HepG2 (cell line): ENCODE measurements around the gene YPEL3. TPM values are rescaled to one million over a fixed set of nuclear protein-coding genes. Genes with fewer than 3 reads are reported as not detected.
A peak's percentile ranks its signal among the peaks of the same experiment; 100 is the strongest.

ENCODE experiments used
- CHD4 ChIP-seq: fragments of 200-600 bp; sonication (generic); IDR thresholded peaks from 2 replicates; pipeline ENCODE4 v1.7.0; 2017; ENCODE audit warnings: mild to moderate bottlenecking, low read length, borderline replicate concordance
- ETV5 ChIP-seq: IDR thresholded peaks from 2 replicates; pipeline ENCODE4 v1.6.1; 2018; ENCODE audit warnings: missing biosample characterization, missing genetic modification reagents, inconsistent platforms, borderline replicate concordance
- IKZF4 ChIP-seq: sonication (generic); formaldehyde crosslinking; IDR thresholded peaks from 2 replicates; pipeline ENCODE4 v1.5.1; 2020; ENCODE audit warnings: borderline replicate concordance, mild to moderate bottlenecking, low read depth, missing genetic modification reagents; ENCODE audit errors: not compliant biosample characterization
- KAT7 ChIP-seq: IDR thresholded peaks from 2 replicates; pipeline ENCODE4 v1.6.1; 2018; ENCODE audit warnings: borderline replicate concordance, missing compliant biosample characterization
- KDM2A ChIP-seq: sonication (generic); formaldehyde crosslinking; IDR thresholded peaks from 2 replicates; pipeline ENCODE4 v1.4.0; 2020; ENCODE audit warnings: low read depth, missing genetic modification reagents, borderline replicate concordance
- KLF13 ChIP-seq: sonication (generic); formaldehyde crosslinking; IDR thresholded peaks from 2 replicates; pipeline ENCODE4 v1.4.0; 2020; ENCODE audit warnings: mild to moderate bottlenecking, missing genetic modification reagents
- LCORL ChIP-seq, 2 experiments: fragments of 450-650 bp in 1 of 2; sonication (generic) in 1 of 2; formaldehyde crosslinking in 1 of 2; IDR thresholded peaks; 2 replicates each; pipeline versions ENCODE4 v1.5.0 to v1.6.1; 2017 to 2020; ENCODE audit warnings: antibody characterized with exemption in 1 of 2, missing genetic modification reagents in 1 of 2
- MAFG ChIP-seq: sonication (generic); formaldehyde crosslinking; IDR thresholded peaks from 2 replicates; pipeline ENCODE4 v1.5.1; 2020; ENCODE audit warnings: mild to moderate bottlenecking, missing genetic modification reagents
- MAFK ChIP-seq, 2 experiments: IDR thresholded peaks in 1 of 2; conservative IDR thresholded peaks in 1 of 2; 2 replicates each; pipeline ENCODE4 v1.6.1; 2011; ENCODE audit warnings: improper control_type of control experiment in 2 of 2, low read length in 2 of 2
- MBD4 ChIP-seq: IDR thresholded peaks from 2 replicates; pipeline ENCODE4 v1.6.1; 2012; ENCODE audit warnings: low read length, inconsistent platforms, borderline replicate concordance
- MIXL1 ChIP-seq: IDR thresholded peaks from 2 replicates; pipeline ENCODE4 v1.6.1; 2016
- NFE2L2 ChIP-seq: fragments of 150-350 bp; IDR thresholded peaks from 2 replicates; pipeline ENCODE4 v1.6.1; 2014; ENCODE audit warnings: low read length
- NR2C2 ChIP-seq: sonication (generic); formaldehyde crosslinking; IDR thresholded peaks from 2 replicates; pipeline ENCODE4 v1.4.0; 2020; ENCODE audit warnings: missing genetic modification reagents, mild to moderate bottlenecking, moderate library complexity, borderline replicate concordance
- NR2F6 ChIP-seq, 2 experiments: IDR thresholded peaks; 2 replicates each; pipeline ENCODE4 v1.6.1; 2016; ENCODE audit warnings: antibody characterized with exemption in 1 of 2, mild to moderate bottlenecking in 1 of 2
- PITX1 ChIP-seq: sonication (generic); formaldehyde crosslinking; IDR thresholded peaks from 2 replicates; pipeline ENCODE4 v1.5.1; 2020; ENCODE audit warnings: mild to moderate bottlenecking, missing genetic modification reagents
- SETDB1 ChIP-seq: sonication (generic); formaldehyde crosslinking; IDR thresholded peaks from 2 replicates; pipeline ENCODE4 v1.5.1; 2020; ENCODE audit warnings: missing genetic modification reagents, mild to moderate bottlenecking, borderline replicate concordance
- TAF1 ChIP-seq: sonication (generic); formaldehyde crosslinking; IDR thresholded peaks from 2 replicates; pipeline ENCODE4 v1.4.0; 2020; ENCODE audit warnings: missing genetic modification reagents
- ZNF549 ChIP-seq: sonication (generic); formaldehyde crosslinking; IDR thresholded peaks from 2 replicates; pipeline ENCODE4 v1.5.0; 2020; ENCODE audit warnings: missing genetic modification reagents
- ZNF574 ChIP-seq: sonication (generic); formaldehyde crosslinking; IDR thresholded peaks from 2 replicates; pipeline ENCODE4 v1.4.0; 2020; ENCODE audit warnings: missing genetic modification reagents
- ZNF703 ChIP-seq: sonication (generic); formaldehyde crosslinking; IDR thresholded peaks from 2 replicates; pipeline ENCODE4 v1.5.1; 2020; ENCODE audit warnings: missing genetic modification reagents, mild to moderate bottlenecking, moderate library complexity, borderline replicate concordance
- ZNF770 ChIP-seq: sonication (generic); formaldehyde crosslinking; IDR thresholded peaks from 2 replicates; pipeline ENCODE4 v1.5.0; 2020; ENCODE audit warnings: mild to moderate bottlenecking, missing genetic modification reagents
- ZNF790 ChIP-seq: sonication (generic); formaldehyde crosslinking; IDR thresholded peaks from 2 replicates; pipeline ENCODE4 v1.8.0; 2022; ENCODE audit warnings: missing genetic modification reagents, mild to moderate bottlenecking, borderline replicate concordance
- polyA plus RNA-seq, 8 experiments: library from polyadenylated mRNA; depleted of rRNA in 3 of 8; stranded (reverse) in 7 of 8; unstranded in 1 of 8; fragments of >200 nt; fragmentation: Illumina TruSeq in 4 of 8; extraction: Trizol in 4 of 8; gene quantifications; 2 replicates each; pipeline versions ENCODE4 v1.2.1 to v1.2.3, GENCODE V29; 2011 to 2016; ENCODE audit warnings: low read depth in 4 of 8, missing spikeins in 1 of 8, mixed read lengths in 1 of 8; ENCODE audit not compliant: insufficient read depth in 1 of 8
- total RNA-seq, 5 experiments: library from RNA; depleted of rRNA; stranded (reverse); fragments of >200 nt; fragmentation: Illumina TruSeq; extraction: Trizol; gene quantifications; 2 replicates each; pipeline ENCODE4 v1.2.3, GENCODE V29; 2016; ENCODE audit warnings: low read depth in 1 of 5
- TF ChIP-seq, protein P1 (sequence below): sonication (generic); formaldehyde crosslinking; IDR thresholded peaks from 2 replicates; pipeline ENCODE4 v1.4.0; 2020; ENCODE audit warnings: mild to moderate bottlenecking, missing genetic modification reagents
- TF ChIP-seq, protein P2 (sequence below): IDR thresholded peaks from 2 replicates; pipeline ENCODE4 v1.6.1; 2018; ENCODE audit warnings: missing genetic modification reagents

YPEL3 gene
- total and polyA plus RNA-seq, 2 of the 13 experiments (the other 11 are each of a cell fraction or from before 2014, with no cell fraction given): 5.4 to 47.0 TPM

DNA sequence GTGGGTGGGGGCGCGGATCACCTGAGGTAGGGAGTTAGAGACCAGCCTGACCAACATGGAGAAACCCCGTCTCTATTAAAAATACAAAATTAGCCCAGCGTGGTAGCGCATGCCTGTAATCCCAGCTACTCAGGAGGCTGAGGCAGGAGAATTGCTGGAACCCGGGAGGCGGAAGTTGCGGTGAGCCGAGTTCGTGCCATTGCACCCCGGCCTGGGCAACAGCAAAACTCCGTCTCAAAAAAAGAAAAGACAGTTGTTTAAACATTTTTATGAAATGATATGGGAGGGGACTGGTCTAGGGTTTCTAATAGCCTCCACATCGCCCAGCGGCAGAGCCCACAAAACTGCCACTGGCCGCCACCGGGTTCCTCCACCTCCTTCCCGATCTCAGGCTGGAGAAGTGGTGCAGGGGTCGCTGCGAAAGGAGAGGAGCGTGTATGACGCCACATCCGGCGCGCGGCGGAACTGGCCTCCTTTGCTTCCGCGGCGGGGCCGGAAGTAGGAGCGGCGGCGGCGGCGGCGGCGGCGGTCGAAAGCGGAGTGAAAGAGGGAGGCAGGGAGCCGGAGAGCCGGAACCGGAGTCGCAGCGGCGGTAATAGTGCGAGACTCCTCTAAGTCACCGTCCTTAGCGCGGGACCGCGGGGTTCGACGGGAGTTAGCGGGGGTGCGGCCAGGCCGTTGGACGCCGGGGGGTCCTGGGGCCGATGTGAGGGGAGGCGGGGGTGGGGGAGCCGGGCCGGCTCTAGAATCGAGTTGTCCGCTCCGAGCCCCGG, 20.3 kb downstream of the YPEL3 start, which contains the start of gene PPP4C (continued):
- TF ChIP-seq ZNF770 (CRISPR knock-in tag) (peak; percentile 34; the same call in 1 of the 2 replicates), ZNF574 (CRISPR knock-in tag) (peak; percentile 89), ZNF790 (no peak), NR2C2 (peak; percentile 78), SETDB1 (CRISPR knock-in tag) (no peak), NFE2L2 (no peak), MAFG (CRISPR knock-in tag) (no peak), ETV5 (peak; percentile 90), KDM2A (CRISPR knock-in tag) (peak; percentile 99), CHD4 (no peak), TAF1 (CRISPR knock-in tag) (peak; percentile 90), MIXL1 (peak; percentile 25), PITX1 (CRISPR knock-in tag) (no peak), MBD4 (no peak), MAFK (conservative IDR thresholded peaks at IDR 0.05 in 1 of 2, IDR thresholded peaks at IDR 0.05 in 1 of 2; ENCODE audit: low read length in 2 of 2) (no peak), ZNF549 (CRISPR knock-in tag) (no peak), NR2F6 (IDR thresholded peaks at IDR 0.05) (no peak), NR2F6 (CRISPR knock-in tag; IDR thresholded peaks at IDR 0.05) (peak; percentile 58; the same call in 1 of the 2 replicates), IKZF4 (no peak), LCORL (IDR thresholded peaks at IDR 0.05) (no peak), LCORL (CRISPR knock-in tag; IDR thresholded peaks at IDR 0.05) (no peak), ZNF703 (CRISPR knock-in tag) (no peak), KAT7 (CRISPR knock-in tag) (peak; percentile 73; the same call in 1 of the 2 replicates), KLF13 (CRISPR knock-in tag) (no peak)
- TF ChIP-seq, protein P1, sequence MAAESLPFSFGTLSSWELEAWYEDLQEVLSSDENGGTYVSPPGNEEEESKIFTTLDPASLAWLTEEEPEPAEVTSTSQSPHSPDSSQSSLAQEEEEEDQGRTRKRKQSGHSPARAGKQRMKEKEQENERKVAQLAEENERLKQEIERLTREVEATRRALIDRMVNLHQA (CRISPR knock-in tag): no peak
- TF ChIP-seq, protein P2, sequence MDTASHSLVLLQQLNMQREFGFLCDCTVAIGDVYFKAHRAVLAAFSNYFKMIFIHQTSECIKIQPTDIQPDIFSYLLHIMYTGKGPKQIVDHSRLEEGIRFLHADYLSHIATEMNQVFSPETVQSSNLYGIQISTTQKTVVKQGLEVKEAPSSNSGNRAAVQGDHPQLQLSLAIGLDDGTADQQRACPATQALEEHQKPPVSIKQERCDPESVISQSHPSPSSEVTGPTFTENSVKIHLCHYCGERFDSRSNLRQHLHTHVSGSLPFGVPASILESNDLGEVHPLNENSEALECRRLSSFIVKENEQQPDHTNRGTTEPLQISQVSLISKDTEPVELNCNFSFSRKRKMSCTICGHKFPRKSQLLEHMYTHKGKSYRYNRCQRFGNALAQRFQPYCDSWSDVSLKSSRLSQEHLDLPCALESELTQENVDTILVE: no peak; the same call in 1 of the 2 replicates
